ENCODE results near the gene HECA.
"Not testable (repeated sequence)": the region's sequence is repeated elsewhere in the genome, so short reads cannot be mapped to it uniquely, and the experiment has no call there.

Gene HECA

GRCh38 chr6:139161817-139162284 is 27.0 kb downstream of the HECA start:
- FAIRE-seq = no peak

DNA sequence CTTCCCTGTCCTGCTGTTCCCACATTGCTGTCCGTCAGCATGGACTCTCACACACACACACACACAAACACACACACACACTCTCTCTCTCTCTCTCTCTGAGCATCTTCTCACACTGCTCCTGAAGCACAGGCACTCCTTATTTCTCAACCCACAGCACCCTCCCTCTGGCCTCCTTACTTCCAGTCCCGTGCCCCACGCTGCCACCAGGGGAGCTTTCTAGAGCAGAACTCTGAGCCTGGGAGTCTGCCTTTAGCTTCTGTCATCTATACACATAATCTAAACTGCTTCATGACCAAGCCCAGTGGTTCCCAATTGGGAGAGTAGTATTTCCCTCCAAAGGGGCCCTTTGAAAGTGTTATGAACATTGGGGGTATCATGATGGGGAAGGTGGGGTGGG is 29.1 kb downstream of the HECA start:
- no peak for FAIRE-seq

DNA sequence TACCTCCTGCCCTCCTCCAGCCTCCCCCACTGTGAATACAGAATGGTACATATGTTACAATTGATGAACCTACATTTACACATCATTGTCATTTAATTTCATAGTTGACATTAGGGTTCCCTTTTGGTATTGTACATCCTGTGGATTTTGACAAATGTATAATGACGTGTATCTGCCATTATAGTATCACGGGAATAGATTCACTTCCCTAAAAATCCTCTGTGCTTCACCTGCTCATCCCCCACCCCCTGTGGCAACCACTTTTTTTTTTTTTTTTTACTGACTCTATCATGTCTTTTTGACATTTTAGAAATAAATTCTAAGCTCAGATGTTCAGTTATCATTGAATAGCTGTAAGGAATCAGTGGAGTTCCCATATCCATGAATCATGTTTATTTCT is 30.4 kb downstream of the HECA start:
- FAIRE-seq = no peak

DNA sequence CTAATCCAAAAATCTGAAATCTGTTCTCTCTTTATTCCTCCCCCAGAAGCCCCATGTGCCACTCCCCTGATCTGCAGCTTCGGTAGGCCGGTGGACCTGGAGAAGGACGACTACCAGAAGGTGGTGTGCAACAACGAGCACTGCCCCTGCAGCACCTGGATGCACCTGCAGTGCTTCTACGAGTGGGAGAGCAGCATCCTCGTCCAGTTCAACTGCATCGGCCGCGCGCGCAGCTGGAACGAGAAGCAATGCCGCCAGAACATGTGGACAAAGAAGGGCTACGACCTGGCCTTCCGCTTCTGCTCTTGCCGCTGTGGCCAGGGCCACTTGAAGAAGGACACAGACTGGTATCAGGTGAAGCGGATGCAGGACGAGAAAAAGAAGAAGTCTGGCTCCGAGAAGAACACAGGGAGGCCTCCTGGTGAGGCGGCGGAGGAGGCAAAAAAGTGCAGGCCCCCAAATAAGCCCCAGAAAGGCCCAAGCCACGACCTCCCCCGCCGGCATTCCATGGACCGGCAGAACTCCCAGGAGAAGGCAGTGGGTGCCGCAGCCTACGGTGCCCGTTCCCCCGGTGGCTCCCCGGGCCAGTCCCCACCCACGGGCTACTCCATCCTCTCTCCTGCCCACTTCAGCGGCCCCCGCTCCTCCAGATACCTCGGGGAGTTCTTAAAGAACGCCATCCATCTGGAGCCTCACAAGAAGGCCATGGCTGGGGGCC is 31.5 kb downstream of the HECA start:
- no peak for FAIRE-seq

DNA sequence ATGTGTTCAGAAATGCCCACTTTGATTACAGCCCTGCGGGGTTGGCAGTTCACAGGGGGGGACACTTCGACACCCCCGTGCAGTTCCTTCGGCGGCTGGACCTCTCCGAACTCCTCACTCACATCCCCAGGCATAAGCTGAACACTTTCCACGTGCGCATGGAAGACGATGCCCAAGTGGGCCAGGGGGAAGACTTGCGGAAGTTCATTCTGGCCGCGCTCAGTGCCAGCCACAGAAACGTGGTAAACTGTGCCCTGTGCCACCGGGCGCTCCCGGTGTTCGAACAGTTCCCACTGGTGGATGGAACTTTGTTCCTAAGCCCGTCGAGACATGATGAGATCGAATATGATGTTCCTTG is 32.1 kb downstream of the HECA start:
- FAIRE-seq = no peak

- FAIRE-seq = no peak
Measured at GRCh38 chr6:139172151-139172550, 37.3 kb downstream of the HECA start.

DNA sequence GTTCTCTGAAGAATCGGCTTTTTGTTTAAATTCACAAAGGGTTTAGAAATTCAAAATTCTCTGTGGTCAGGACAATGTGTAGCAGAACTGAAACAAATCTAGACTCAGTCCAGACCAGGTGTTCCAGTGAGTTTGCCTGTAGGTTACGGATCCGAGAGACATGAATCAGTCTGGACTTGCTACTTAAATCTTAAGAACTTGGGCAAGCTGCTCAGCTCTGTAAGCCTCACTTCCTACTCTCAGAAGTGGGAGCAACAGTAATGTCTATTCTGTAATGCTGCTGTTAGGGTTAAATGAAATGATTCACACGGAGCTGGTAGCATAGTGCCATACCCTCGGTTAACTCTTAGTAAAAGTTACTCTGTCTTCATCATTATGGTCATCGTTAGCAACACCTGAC is 37.7 kb downstream of the HECA start:
- no peak for FAIRE-seq

- FAIRE-seq = no peak
Measured at GRCh38 chr6:139173172-139173571, 38.3 kb downstream of the HECA start.

GRCh38 chr6:139173822-139174221 is 38.9 kb downstream of the HECA start:
- no peak for FAIRE-seq

DNA sequence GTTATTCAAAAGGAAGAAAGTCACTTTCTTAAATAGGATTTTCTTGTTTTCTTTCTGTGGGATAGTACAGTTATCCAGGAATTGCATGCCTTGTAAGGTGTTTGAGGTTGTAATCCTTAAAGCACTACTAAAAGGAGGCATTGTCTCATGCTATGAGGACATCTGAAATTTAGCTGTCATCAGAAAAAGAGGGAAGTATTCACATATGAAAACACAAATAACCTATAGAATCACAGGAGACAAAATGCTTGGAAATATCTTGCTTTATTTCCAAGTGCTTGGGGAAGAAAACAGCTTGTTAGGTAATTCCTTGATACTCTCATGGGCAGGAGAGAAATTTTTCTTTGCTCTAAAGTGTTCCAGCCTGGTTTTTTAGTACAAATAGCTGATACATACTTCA is 40.1 kb downstream of the HECA start:
- FAIRE-seq = no peak

- FAIRE-seq = no peak
Measured at GRCh38 chr6:139175389-139175948, 40.6 kb downstream of the HECA start.

- FAIRE-seq = no peak
Measured at GRCh38 chr6:139181236-139181635, 46.4 kb downstream of the HECA start.

GRCh38 chr6:139184047-139184446 is 49.2 kb downstream of the HECA start:
- no peak for FAIRE-seq

DNA sequence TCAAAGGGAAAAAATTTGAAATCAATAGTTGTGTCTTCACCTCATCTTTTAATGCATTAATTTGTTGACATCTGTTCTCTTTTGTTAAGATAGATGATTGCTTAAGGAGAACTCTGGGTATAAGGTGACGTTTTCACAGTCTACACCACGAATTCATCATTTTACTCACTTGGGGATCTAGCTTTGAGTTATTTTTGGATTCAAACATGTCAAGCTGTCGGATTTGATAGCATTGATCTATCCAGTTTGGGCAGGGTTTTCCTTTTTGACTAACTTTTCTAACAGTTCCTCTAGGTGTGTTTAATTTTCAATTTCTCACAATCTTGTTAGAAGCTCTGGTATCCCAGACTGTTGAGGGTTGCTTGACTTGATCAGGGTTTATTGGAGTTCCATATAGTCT is 49.6 kb downstream of the HECA start:
- no peak for FAIRE-seq

- no peak for FAIRE-seq
Measured at GRCh38 chr6:139186242-139186641, 51.4 kb downstream of the HECA start.

GRCh38 chr6:139186692-139187091 is 51.8 kb downstream of the HECA start:
- FAIRE-seq = no peak

- no peak for FAIRE-seq
Measured at GRCh38 chr6:139187489-139187888, 52.6 kb downstream of the HECA start.

- FAIRE-seq = no peak
Measured at GRCh38 chr6:139189665-139190064, 54.8 kb downstream of the HECA start.

GRCh38 chr6:139194740-139195139 is 59.9 kb downstream of the HECA start:
- no peak for FAIRE-seq

DNA sequence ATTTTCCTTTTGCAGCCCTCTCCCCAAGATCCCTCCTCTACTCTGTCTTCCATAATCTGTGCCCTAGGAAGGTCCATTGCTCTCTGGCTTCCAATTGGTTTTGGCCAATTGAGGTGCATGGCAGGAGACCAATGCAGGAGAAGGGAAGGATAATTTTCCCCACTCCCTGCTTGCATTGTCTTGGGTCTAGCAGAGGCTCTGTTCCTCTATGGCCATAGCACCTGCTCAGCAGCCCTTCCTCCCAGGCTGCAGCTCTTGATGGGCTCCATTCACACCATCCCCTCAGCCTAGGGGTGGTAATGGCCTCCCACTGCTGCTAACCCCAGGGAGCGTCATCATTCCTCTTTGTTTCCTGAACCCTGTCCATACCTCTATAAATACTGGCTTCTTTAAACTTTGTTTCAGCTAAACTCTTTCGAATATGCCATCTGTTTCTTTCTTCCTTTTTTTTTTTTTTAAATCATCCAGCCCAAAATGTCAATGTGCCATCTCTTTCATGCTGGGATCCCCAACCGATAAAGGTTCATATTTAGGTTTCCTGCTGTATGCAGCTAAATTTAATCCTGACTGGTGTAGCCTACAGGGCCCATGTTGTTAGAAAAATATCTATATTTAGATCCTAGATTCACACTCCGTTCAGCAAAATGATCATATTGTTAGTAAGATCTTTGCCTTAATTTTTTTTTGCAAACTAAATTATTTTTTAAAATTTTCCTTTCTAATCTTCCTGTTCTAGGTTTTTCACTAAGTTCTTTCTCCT is 63.8 kb downstream of the HECA start:
- no peak for FAIRE-seq

- no peak for FAIRE-seq
Measured at GRCh38 chr6:139201378-139201777, 66.5 kb downstream of the HECA start.

GRCh38 chr6:139204978-139205377 is 70.1 kb downstream of the HECA start:
- FAIRE-seq = no peak

- no peak for FAIRE-seq
Measured at GRCh38 chr6:139205843-139206242, 71.0 kb downstream of the HECA start.

GRCh38 chr6:139210766-139211165 is 75.9 kb downstream of the HECA start:
- FAIRE-seq = not testable (repeated sequence)

Data from endometrium (tissue), 2 donors.